GM19452 (cell line): Measurements from ENCODE around the gene CACHD1.

ENCODE experiments used
- ATAC-seq: cut with Tn5 transposase; IDR thresholded peaks from one replicate; pipeline ENCODE4 v1.9.1; 2021; ENCODE audit not compliant: unreplicated experiment

Gene CACHD1

GRCh38 chr1:64519901-64520300 is 50.0 kb downstream of the CACHD1 start:
- ATAC-seq = no peak

GRCh38 chr1:64522740-64523139 is 52.8 kb downstream of the CACHD1 start:
- no peak for ATAC-seq

GRCh38 chr1:64523413-64524337 is 53.7 kb downstream of the CACHD1 start:
- no peak for ATAC-seq

- ATAC-seq = no peak
Measured at GRCh38 chr1:64524614-64525013, 54.7 kb downstream of the CACHD1 start.

- ATAC-seq = no peak
Measured at GRCh38 chr1:64525116-64525686, 55.3 kb downstream of the CACHD1 start.

GRCh38 chr1:64526312-64526711 is 56.4 kb downstream of the CACHD1 start:
- no peak for ATAC-seq

- ATAC-seq = no peak
Measured at GRCh38 chr1:64527165-64527564, 57.2 kb downstream of the CACHD1 start.

GRCh38 chr1:64527786-64528185 is 57.9 kb downstream of the CACHD1 start:
- ATAC-seq = no peak

- no peak for ATAC-seq
Measured at GRCh38 chr1:64530969-64531692, 61.2 kb downstream of the CACHD1 start.

GRCh38 chr1:64532646-64533045 is 62.7 kb downstream of the CACHD1 start:
- ATAC-seq = no peak

GRCh38 chr1:64535938-64536835 is 66.3 kb downstream of the CACHD1 start:
- ATAC-seq = no peak

- no peak for ATAC-seq
Measured at GRCh38 chr1:64536836-64537490, 67.0 kb downstream of the CACHD1 start.

GRCh38 chr1:64537942-64538341 is 68.0 kb downstream of the CACHD1 start:
- ATAC-seq = no peak

- ATAC-seq = no peak
Measured at GRCh38 chr1:64538389-64538788, 68.5 kb downstream of the CACHD1 start.

GRCh38 chr1:64539289-64539688 is 69.4 kb downstream of the CACHD1 start:
- ATAC-seq = no peak

- ATAC-seq = no peak
Measured at GRCh38 chr1:64539781-64540218, 69.9 kb downstream of the CACHD1 start.

- no peak for ATAC-seq
Measured at GRCh38 chr1:64540265-64540791, 70.4 kb downstream of the CACHD1 start.

- ATAC-seq = no peak
Measured at GRCh38 chr1:64542118-64542517, 72.2 kb downstream of the CACHD1 start.

GRCh38 chr1:64543831-64544230 is 73.9 kb downstream of the CACHD1 start:
- no peak for ATAC-seq
